SK-N-SH (cell line): ENCODE measurements around the gene KCNQ4.

ENCODE experiments used
- CTCF ChIP-seq: fragments of 200-600 bp; sonication (generic); IDR thresholded peaks from 2 replicates; pipeline ENCODE4 v1.6.1; 2017; ENCODE audit warnings: antibody characterized with exemption, mild to moderate bottlenecking, moderate library complexity
- POLR2AphosphoS5 ChIP-seq: IDR thresholded peaks from 2 replicates; pipeline ENCODE4 v1.6.1; 2012; ENCODE audit warnings: low read depth, low read length
- USF2 ChIP-seq: fragments of 150-350 bp; IDR thresholded peaks from 2 replicates; pipeline ENCODE4 v1.6.1; 2017; ENCODE audit warnings: antibody characterized with exemption, low read length, low read depth, borderline replicate concordance

DNA sequence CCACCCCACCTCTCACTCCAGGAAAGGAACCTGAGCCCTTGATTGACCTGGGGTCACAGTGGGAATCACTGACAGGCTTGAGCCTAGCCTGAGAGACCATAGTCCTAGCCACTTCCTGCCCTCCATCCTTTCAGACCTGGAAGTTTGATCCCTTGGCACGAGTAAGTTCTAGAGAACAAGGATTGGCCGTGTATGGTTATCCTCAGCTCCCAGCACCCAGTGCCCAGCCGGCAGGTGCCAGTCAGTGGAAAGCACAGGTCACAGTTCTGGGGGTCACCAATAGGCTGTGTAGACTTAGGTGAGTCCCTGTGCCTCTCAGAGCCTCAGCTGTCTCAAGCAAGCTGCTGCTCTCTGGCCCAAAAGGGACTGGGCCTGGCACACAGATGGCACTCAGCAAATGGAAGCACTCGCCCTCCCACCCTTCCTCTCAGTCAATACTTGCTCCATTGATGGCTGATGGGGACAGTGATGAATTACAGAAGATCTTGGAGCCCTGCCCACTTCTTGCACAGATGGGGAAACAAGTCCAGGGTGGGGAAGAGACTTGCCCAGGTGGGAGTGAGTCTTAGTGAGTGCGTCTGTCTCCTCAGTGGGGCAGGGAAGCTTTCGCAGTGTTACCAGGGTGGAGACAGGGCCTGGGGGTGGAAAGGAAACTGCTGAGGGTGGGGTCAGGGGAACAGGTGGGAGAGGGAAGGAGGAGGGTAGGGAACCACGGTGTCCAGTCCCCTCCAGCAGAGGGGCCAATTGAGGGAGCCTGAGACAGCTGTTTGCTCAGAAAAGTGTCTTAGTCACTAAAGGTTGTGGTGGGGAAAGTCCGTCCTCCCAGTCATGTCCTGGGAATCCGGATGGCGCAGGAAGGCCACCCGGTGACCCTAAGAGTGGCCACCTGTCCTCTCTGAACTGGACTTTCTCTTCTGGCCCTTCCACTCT is 2.6 kb upstream of the KCNQ4 start:
- TF ChIP-seq CTCF (no peak), POLR2AphosphoS5 (no peak), USF2 (no peak)
